SK-N-SH (cell line): Measurements from ENCODE around the gene B3GALT6. TPM values are rescaled to one million over a fixed set of nuclear protein-coding genes. Genes with fewer than 3 reads are reported as not detected.
A peak's percentile ranks its signal among the peaks of the same experiment; 100 is the strongest.

Source experiments
- CTCF ChIA-PET: fragments of 300-600, 350-600 bp; formaldehyde crosslinking; extraction: SDS; loops from one replicate; lab custom pipeline; 2021; lab: Yijun Ruan, JAX
- POLR2A ChIA-PET: fragments of 350-600 bp; sonication (Branson Sonifier 250); formaldehyde crosslinking; extraction: SDS; loops from one replicate; lab custom pipeline; 2020; ENCODE audit warnings: antibody characterized with exemption, inconsistent platforms; lab: Yijun Ruan, JAX
- DNase-seq: peaks from one replicate; pipeline ENCODE4 v3.0.0; 2012
- H2AFZ ChIP-seq: fragments of 200-600 bp; sonication (generic); 2 replicates; pipeline ENCODE4 v1.8.1; 2016; ENCODE audit warnings: antibody characterized with exemption, mild to moderate bottlenecking, low read depth
- H3F3A ChIP-seq: fragments of 200-600 bp; sonication (generic); replicated peaks from 2 replicates; pipeline ENCODE3; 2016; ENCODE audit warnings: antibody characterized with exemption, mild to moderate bottlenecking; ENCODE audit not compliant: insufficient read depth
- H3K27ac ChIP-seq, 2 experiments: fragments of 200-500 bp in 1 of 2; fragments of 200-600 bp in 1 of 2; sonication (Bioruptor generic) in 1 of 2; sonication (generic), shearing (Covaris generic) in 1 of 2; 2 replicates each; pipeline versions ENCODE4 v1.5.1 to v1.6.1; 2014 to 2016; ENCODE audit warnings: low read depth in 2 of 2, inconsistent platforms in 1 of 2, low read length in 1 of 2, mild to moderate bottlenecking in 1 of 2, mixed read lengths in 1 of 2
- H3K27me3 ChIP-seq: fragments of 200-600 bp; sonication (generic), shearing (Covaris generic); 2 replicates; pipeline ENCODE4 v1.6.1; 2016; ENCODE audit warnings: mixed run types; ENCODE audit not compliant: insufficient read depth
- H3K36me3 ChIP-seq, 2 experiments: fragments of 200-500 bp in 1 of 2; fragments of 200-600 bp in 1 of 2; sonication (Bioruptor generic) in 1 of 2; sonication (generic) in 1 of 2; replicated peaks in 1 of 2; 2 replicates each; pipeline versions ENCODE3 to v1.5.1; 2014 to 2016; ENCODE audit warnings: low read length in 1 of 2, mild to moderate bottlenecking in 1 of 2; ENCODE audit not compliant: insufficient read depth in 2 of 2, control insufficient read depth in 1 of 2
- H3K4me1 ChIP-seq, 2 experiments: fragments of 200-500 bp in 1 of 2; fragments of 200-600 bp in 1 of 2; sonication (Bioruptor generic) in 1 of 2; sonication (generic), shearing (Covaris generic) in 1 of 2; 2 replicates each; pipeline versions ENCODE4 v1.5.1 to v1.6.1; 2014 to 2016; ENCODE audit warnings: low read depth in 1 of 2, low read length in 1 of 2, mixed run types in 1 of 2; ENCODE audit not compliant: insufficient read depth in 2 of 2, control insufficient read depth in 1 of 2
- H3K4me2 ChIP-seq: fragments of 200-600 bp; sonication (generic), shearing (Covaris generic); 2 replicates; pipeline ENCODE4 v1.6.1; 2017; ENCODE audit warnings: mixed run types
- H3K4me3 ChIP-seq, 2 experiments: fragments of 200-500 bp in 1 of 2; fragments of 200-600 bp in 1 of 2; sonication (Bioruptor generic) in 1 of 2; sonication (generic), shearing (Covaris generic) in 1 of 2; 2 replicates each; pipeline versions ENCODE4 v1.5.1 to v1.8.1; 2014 to 2016; ENCODE audit warnings: low read depth in 2 of 2, inconsistent platforms in 1 of 2, low read length in 1 of 2, mild to moderate bottlenecking in 1 of 2, mixed read lengths in 1 of 2, moderate library complexity in 1 of 2
- H3K79me2 ChIP-seq: fragments of 200-600 bp; sonication (generic); 2 replicates; pipeline ENCODE4 v1.8.1; 2017; ENCODE audit warnings: mild to moderate bottlenecking; ENCODE audit not compliant: insufficient read depth
- H3K9ac ChIP-seq: fragments of 200-600 bp; sonication (generic); 2 replicates; pipeline ENCODE4 v1.6.1; 2017; ENCODE audit warnings: mixed run types
- H3K9me2 ChIP-seq: fragments of 200-600 bp; sonication (generic); 2 replicates; pipeline ENCODE4 v1.6.1; 2017; ENCODE audit warnings: mixed run types
- H3K9me3 ChIP-seq: fragments of 200-600 bp; sonication (generic); 2 replicates; pipeline ENCODE4 v1.6.1; 2017; ENCODE audit warnings: mixed run types, mild to moderate bottlenecking, moderate library complexity
- H4K20me1 ChIP-seq: fragments of 200-600 bp; sonication (generic); 2 replicates; pipeline ENCODE4 v1.6.1; 2017; ENCODE audit warnings: mild to moderate bottlenecking, mixed run types; ENCODE audit not compliant: insufficient read depth
- FOSL2 ChIP-seq: IDR thresholded peaks from 2 replicates; pipeline ENCODE4 v1.4.0; 2012; ENCODE audit warnings: low read depth, mild to moderate bottlenecking, moderate library complexity, borderline replicate concordance
- JUND ChIP-seq: IDR thresholded peaks from 2 replicates; pipeline ENCODE4 v1.4.0; 2012
- MAX ChIP-seq: IDR thresholded peaks from 2 replicates; pipeline ENCODE4 v1.4.0; 2012; ENCODE audit warnings: low read depth
- MXI1 ChIP-seq: IDR thresholded peaks from 2 replicates; pipeline ENCODE4 v1.6.1; 2012; ENCODE audit warnings: mild to moderate bottlenecking, low read depth, low read length, improper control_type of control experiment
- NFIC ChIP-seq: IDR thresholded peaks from 2 replicates; pipeline ENCODE4 v1.4.0; 2012; ENCODE audit warnings: borderline replicate concordance
- PBX3 ChIP-seq: IDR thresholded peaks from 2 replicates; pipeline ENCODE4; 2012
- POLR2AphosphoS5 ChIP-seq: IDR thresholded peaks from 2 replicates; pipeline ENCODE4 v1.6.1; 2012; ENCODE audit warnings: low read depth, low read length
- RCOR1 ChIP-seq: fragments of 150-350 bp; IDR thresholded peaks from 2 replicates; pipeline ENCODE4 v1.6.1; 2017; ENCODE audit warnings: antibody characterized with exemption, low read length
- SIN3A ChIP-seq: IDR thresholded peaks from 2 replicates; pipeline ENCODE4 v1.6.1; 2012; ENCODE audit warnings: low read depth, mild to moderate bottlenecking, low read length, moderate library complexity, borderline replicate concordance
- TAF1 ChIP-seq: IDR thresholded peaks from 2 replicates; pipeline ENCODE4 v1.6.1; 2012; ENCODE audit warnings: low read depth, mild to moderate bottlenecking, low read length, moderate library complexity, borderline replicate concordance
- TCF12 ChIP-seq: IDR thresholded peaks from 2 replicates; pipeline ENCODE4 v1.4.0; 2012
- WGBS: methylation state at CpG from one replicate; pipeline ENCODE4 v1.1.6; 2017; ENCODE audit warnings: low lambda C conversion rate; 5-methylcytosine and 5-hydroxymethylcytosine counted together
- polyA plus RNA-seq, 3 experiments: library from polyadenylated mRNA; depleted of rRNA; stranded (reverse); fragments of >200 nt; gene quantifications; 2 replicates each; pipeline ENCODE4 v1.2.3, GENCODE V29; 2012
- TF ChIP-seq, protein P1 (sequence below): fragments of 200-600 bp; sonication (generic); IDR thresholded peaks from 2 replicates; pipeline ENCODE4 v1.6.1; 2017; ENCODE audit warnings: antibody characterized with exemption, mild to moderate bottlenecking, moderate library complexity
- TF ChIP-seq, protein P2 (sequence below): IDR thresholded peaks from 2 replicates; pipeline ENCODE4 v1.6.1; 2012; ENCODE audit warnings: mild to moderate bottlenecking, low read depth, low read length, moderate library complexity

B3GALT6 gene
- polyA plus RNA-seq, 1 of the 3 experiments (the other 2 are of a cell fraction): 38.8 TPM

DNA sequence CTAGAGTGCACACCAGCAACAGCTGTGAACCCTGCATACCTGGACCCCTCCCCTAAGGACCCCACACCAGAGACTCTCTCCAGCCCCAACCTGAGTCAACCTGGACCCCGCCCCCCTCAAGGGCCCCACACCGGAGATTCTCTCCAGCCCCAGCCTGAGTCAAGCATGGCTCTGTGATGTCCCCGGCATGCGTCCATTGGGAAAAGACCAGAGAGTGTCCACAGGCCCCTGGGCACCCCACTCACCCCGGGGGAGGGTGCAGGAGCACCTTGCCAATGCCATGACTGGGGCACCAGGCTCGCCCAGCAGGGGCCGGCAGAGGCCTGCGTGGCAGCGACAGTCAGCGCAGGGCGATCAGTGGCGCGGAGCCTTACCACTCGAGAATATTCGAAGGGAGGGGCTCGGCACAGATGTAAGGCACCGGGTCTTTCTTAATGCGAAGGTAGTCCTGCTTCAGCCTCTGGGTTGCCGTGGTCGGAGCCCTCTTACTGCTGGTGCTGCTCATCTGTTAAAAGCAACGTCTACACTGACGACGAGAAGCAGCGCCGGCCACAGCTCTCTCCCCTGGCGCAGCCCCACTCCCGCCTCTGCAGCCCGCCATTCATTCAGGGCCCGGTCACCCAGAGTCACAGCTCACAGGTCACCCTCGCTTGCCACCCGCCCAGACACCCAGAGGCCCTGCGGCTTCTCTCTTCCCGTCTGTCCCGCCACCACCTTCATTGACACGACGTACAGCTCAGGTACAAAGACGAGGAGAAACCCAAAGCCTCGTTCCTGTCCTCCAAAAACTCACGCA, 35.6 kb downstream of the B3GALT6 start:
- peaks cover 16 to 30% of the 10 kb centered on the region in 2 experiments for H3K36me3 ChIP-seq
- H3F3A ChIP-seq: peaks cover 17% of the 10 kb centered on the region
- H3K79me2 ChIP-seq: peaks cover 78% of the 10 kb centered on the region
- no peaks in the 10 kb centered on the region for H3K9me2 ChIP-seq
- ChIA-PET POLR2A (no interaction called here), CTCF (interaction anchor here (1.0 to 1.4 kb wide), 2 partner anchors 24 to 145 kb away, joined by 3 read pairs; no protein-coding TSS in a partner anchor)
- no peak overlapping the region for H3K4me3 ChIP-seq
- peak; percentile 35 for DNase-seq
- H3K4me1 ChIP-seq: peaks cover 4 to 19% of the 10 kb centered on the region in 2 experiments; a peak in 2 of 4 replicates
- no peaks in the 10 kb centered on the region for H3K27me3 ChIP-seq
- no peak overlapping the region for H2AFZ ChIP-seq
- H3K9ac ChIP-seq: no peak overlapping the region
- no peak overlapping the region for H3K4me2 ChIP-seq
- no peak for TF ChIP-seq SIN3A
- TF ChIP-seq TCF12: no peak
- no peak for TF ChIP-seq MAX
- TF ChIP-seq, protein P1, sequence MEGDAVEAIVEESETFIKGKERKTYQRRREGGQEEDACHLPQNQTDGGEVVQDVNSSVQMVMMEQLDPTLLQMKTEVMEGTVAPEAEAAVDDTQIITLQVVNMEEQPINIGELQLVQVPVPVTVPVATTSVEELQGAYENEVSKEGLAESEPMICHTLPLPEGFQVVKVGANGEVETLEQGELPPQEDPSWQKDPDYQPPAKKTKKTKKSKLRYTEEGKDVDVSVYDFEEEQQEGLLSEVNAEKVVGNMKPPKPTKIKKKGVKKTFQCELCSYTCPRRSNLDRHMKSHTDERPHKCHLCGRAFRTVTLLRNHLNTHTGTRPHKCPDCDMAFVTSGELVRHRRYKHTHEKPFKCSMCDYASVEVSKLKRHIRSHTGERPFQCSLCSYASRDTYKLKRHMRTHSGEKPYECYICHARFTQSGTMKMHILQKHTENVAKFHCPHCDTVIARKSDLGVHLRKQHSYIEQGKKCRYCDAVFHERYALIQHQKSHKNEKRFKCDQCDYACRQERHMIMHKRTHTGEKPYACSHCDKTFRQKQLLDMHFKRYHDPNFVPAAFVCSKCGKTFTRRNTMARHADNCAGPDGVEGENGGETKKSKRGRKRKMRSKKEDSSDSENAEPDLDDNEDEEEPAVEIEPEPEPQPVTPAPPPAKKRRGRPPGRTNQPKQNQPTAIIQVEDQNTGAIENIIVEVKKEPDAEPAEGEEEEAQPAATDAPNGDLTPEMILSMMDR: no peak
- TF ChIP-seq FOSL2: no peak
- TF ChIP-seq POLR2AphosphoS5: no peak
- no peak for TF ChIP-seq TAF1
- no peak for TF ChIP-seq NFIC
- H4K20me1 ChIP-seq: peaks cover 88% of the 10 kb centered on the region
- no peaks in the 10 kb centered on the region for H3K9me3 ChIP-seq
- no peak overlapping the region for H3K27ac ChIP-seq
- WGBS: 94% methylated on average over 13 of the region's 39 CpGs

DNA sequence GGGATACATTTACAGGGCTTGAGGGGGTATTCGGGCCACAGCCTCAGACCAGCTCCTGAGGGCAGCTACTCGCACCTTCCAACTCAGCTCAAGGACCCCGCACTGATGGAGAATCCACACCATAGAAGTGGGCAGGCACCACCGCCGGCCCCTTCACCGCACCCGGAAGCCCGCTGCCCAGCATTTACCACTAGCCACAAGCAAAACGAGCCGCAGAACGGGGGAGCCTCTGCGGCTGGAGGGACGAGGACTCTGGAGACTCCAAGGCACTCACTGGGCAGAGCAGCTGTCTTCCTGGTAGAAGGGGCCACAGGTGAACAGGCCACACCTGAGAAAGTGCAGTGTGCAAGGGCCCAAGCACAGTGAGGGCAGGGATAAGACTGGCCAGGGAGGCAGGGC, 36.2 kb downstream of the B3GALT6 start:
- Histone ChIP-seq H3K9me2 (no peaks in the 10 kb centered on the region), H3K9me3 (no peaks in the 10 kb centered on the region), H3K79me2 (peaks cover 78% of the 10 kb centered on the region), H3K27ac (no peak overlapping the region), H3K36me3 (peaks cover 10 to 24% of the 10 kb centered on the region in 2 experiments), H3K27me3 (no peaks in the 10 kb centered on the region), H3K4me3 (no peak overlapping the region), H2AFZ (no peak overlapping the region), H3K4me2 (no peak overlapping the region), H3F3A (peaks cover 17% of the 10 kb centered on the region), H3K9ac (no peak overlapping the region), H3K4me1 (peaks cover 4 to 20% of the 10 kb centered on the region in 2 experiments; a peak in 2 of 4 replicates), H4K20me1 (peaks cover 87% of the 10 kb centered on the region)
- 96% methylated on average over 5 of the region's 13 CpGs for WGBS
- ChIA-PET CTCF (interaction anchor here (1.0 to 1.4 kb wide), 2 partner anchors 24 to 145 kb away, joined by 3 read pairs; no protein-coding TSS in a partner anchor), POLR2A (no interaction called here)
- TF ChIP-seq SIN3A: no peak
- no peak for TF ChIP-seq RCOR1
- no peak for TF ChIP-seq MXI1
- TF ChIP-seq, protein P2, sequence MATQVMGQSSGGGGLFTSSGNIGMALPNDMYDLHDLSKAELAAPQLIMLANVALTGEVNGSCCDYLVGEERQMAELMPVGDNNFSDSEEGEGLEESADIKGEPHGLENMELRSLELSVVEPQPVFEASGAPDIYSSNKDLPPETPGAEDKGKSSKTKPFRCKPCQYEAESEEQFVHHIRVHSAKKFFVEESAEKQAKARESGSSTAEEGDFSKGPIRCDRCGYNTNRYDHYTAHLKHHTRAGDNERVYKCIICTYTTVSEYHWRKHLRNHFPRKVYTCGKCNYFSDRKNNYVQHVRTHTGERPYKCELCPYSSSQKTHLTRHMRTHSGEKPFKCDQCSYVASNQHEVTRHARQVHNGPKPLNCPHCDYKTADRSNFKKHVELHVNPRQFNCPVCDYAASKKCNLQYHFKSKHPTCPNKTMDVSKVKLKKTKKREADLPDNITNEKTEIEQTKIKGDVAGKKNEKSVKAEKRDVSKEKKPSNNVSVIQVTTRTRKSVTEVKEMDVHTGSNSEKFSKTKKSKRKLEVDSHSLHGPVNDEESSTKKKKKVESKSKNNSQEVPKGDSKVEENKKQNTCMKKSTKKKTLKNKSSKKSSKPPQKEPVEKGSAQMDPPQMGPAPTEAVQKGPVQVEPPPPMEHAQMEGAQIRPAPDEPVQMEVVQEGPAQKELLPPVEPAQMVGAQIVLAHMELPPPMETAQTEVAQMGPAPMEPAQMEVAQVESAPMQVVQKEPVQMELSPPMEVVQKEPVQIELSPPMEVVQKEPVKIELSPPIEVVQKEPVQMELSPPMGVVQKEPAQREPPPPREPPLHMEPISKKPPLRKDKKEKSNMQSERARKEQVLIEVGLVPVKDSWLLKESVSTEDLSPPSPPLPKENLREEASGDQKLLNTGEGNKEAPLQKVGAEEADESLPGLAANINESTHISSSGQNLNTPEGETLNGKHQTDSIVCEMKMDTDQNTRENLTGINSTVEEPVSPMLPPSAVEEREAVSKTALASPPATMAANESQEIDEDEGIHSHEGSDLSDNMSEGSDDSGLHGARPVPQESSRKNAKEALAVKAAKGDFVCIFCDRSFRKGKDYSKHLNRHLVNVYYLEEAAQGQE: no peak
- TF ChIP-seq POLR2AphosphoS5: no peak
- TF ChIP-seq TAF1: no peak
- TF ChIP-seq JUND: no peak
- TF ChIP-seq PBX3: no peak
- no peak for DNase-seq
